Measurements from ENCODE around the gene RPH3AL.

The RPH3AL gene

GRCh38 chr17:352421-353212 is at the start of gene RPH3AL:
Gene RPH3AL (minus strand): TSS chr17:352807. CDS start chr17:327543, 25,264 bp downstream.
- DNase-seq, result no peak

GRCh38 chr17:400257-400656 is 47.6 kb upstream of the RPH3AL start:
- DNase-seq, result no peak

GRCh38 chr17:396788-397187 is 44.2 kb upstream of the RPH3AL start:
- DNase-seq, result no peak

GRCh38 chr17:395974-396373 is 43.4 kb upstream of the RPH3AL start:
- no peak for DNase-seq

GRCh38 chr17:395179-395578 is 42.6 kb upstream of the RPH3AL start:
- DNase-seq, result no peak

GRCh38 chr17:394718-395095 is 42.1 kb upstream of the RPH3AL start:
- no peak for DNase-seq

- DNase-seq, result no peak
These were observed 41.5 kb upstream of the RPH3AL start for GRCh38 chr17:393806-394717.

GRCh38 chr17:391850-392249 is 39.2 kb upstream of the RPH3AL start:
- DNase-seq, result no peak

GRCh38 chr17:390025-390424 is 37.4 kb upstream of the RPH3AL start:
- DNase-seq, result no peak

GRCh38 chr17:388087-388486 is 35.5 kb upstream of the RPH3AL start:
- DNase-seq, result no peak

- DNase-seq, result peak in 43 of 56 donors; percentile 3 to 82 (median 33)
These were observed 33.7 kb upstream of the RPH3AL start for GRCh38 chr17:386141-386876.

GRCh38 chr17:385836-386140 is 33.2 kb upstream of the RPH3AL start:
- DNase-seq, result no peak

GRCh38 chr17:385178-385835 is 32.7 kb upstream of the RPH3AL start:
- DNase-seq, result peak in 2 of 56 donors; percentile 8 to 28

GRCh38 chr17:384622-385177 is 32.1 kb upstream of the RPH3AL start:
- no peak for DNase-seq

GRCh38 chr17:383771-384621 is 31.4 kb upstream of the RPH3AL start:
- DNase-seq, result no peak

- DNase-seq, result peak in 6 of 56 donors; percentile 9 to 36 (median 22)
These were observed 30.3 kb upstream of the RPH3AL start for GRCh38 chr17:382644-383533.

GRCh38 chr17:381941-382643 is 29.5 kb upstream of the RPH3AL start:
- no peak for DNase-seq

- DNase-seq, result no peak
These were observed 28.9 kb upstream of the RPH3AL start for GRCh38 chr17:381516-381915.
